A673 (cell line): ENCODE measurements around the gene SGMS1. TPM values are rescaled to one million over a fixed set of nuclear protein-coding genes. Genes with fewer than 3 reads are reported as not detected.
"Not testable (repeated sequence)": the region's sequence is repeated elsewhere in the genome, so short reads cannot be mapped to it uniquely, and the experiment has no call there.

Experiments
- BruUV-seq: library from RNA; stranded (reverse); fragments of 400-500 nt; replicated peaks from 2 replicates; lab custom pipeline; 2021; lab: Mats Ljungman, UMichigan
- CTCF ChIA-PET: fragments of 300-600 bp; sonication (Branson Sonifier 250); formaldehyde crosslinking; loops from one replicate; lab custom pipeline; 2022; ENCODE audit warnings: antibody characterized with exemption; lab: Charles Lee
- POLR2A ChIA-PET: fragments of 300-600 bp; sonication (Branson Sonifier 250); formaldehyde crosslinking; loops from one replicate; lab custom pipeline; 2022; ENCODE audit warnings: antibody characterized with exemption; ENCODE audit not compliant: low non-redundant PET; lab: Charles Lee
- DNase-seq: peaks from one replicate; pipeline ENCODE4 v3.0.0-alpha.2; 2015; ENCODE audit warnings: low spot score
- H3K27ac ChIP-seq: fragments of 200-600 bp; sonication (generic); 2 replicates; pipeline ENCODE4 v1.5.1; 2016; ENCODE audit warnings: mixed run types, low read depth, mild to moderate bottlenecking, mixed read lengths, antibody characterized with exemption, low read length; ENCODE audit not compliant: poor library complexity, severe bottlenecking
- H3K27me3 ChIP-seq: fragments of 200-600 bp; sonication (generic); replicated peaks from 2 replicates; pipeline ENCODE4 v1.6.1; 2017; ENCODE audit warnings: mixed run types, low read depth, mild to moderate bottlenecking, mixed read lengths, antibody characterized with exemption, low read length; ENCODE audit not compliant: insufficient read depth, poor library complexity
- H3K36me3 ChIP-seq: fragments of 200-600 bp; sonication (generic); 2 replicates; pipeline ENCODE4 v1.6.1; 2016; ENCODE audit warnings: mixed run types, mild to moderate bottlenecking, mixed read lengths, antibody characterized with exemption, low read length; ENCODE audit not compliant: insufficient read depth, poor library complexity, severe bottlenecking
- H3K4me1 ChIP-seq: fragments of 200-600 bp; sonication (generic); 2 replicates; pipeline ENCODE4 v1.6.1; 2017; ENCODE audit warnings: mixed run types, mild to moderate bottlenecking, mixed read lengths, antibody characterized with exemption, low read length; ENCODE audit not compliant: insufficient read depth, poor library complexity, severe bottlenecking
- H3K4me3 ChIP-seq: fragments of 200-600 bp; sonication (generic); 2 replicates; pipeline ENCODE4 v1.5.1; 2016; ENCODE audit warnings: low read depth, mixed run types, mild to moderate bottlenecking, mixed read lengths, low read length; ENCODE audit not compliant: poor library complexity, severe bottlenecking
- H3K9me3 ChIP-seq: fragments of 200-600 bp; sonication (generic); 2 replicates; pipeline ENCODE4 v1.6.1; 2016; ENCODE audit warnings: mixed run types, low read depth, mild to moderate bottlenecking, mixed read lengths, antibody characterized with exemption, low read length; ENCODE audit not compliant: poor library complexity, severe bottlenecking
- CTCF ChIP-seq: fragments of 300-800, 200-600 bp; sonication (generic); conservative IDR thresholded peaks from 2 replicates; pipeline ENCODE4 v1.5.1; 2017; ENCODE audit warnings: low read depth, mild to moderate bottlenecking, antibody characterized with exemption, low read length, moderate library complexity, mixed read lengths
- EZH2 ChIP-seq: fragments of 200-600 bp; sonication (generic); IDR thresholded peaks from 2 replicates; pipeline ENCODE4 v1.6.1; 2017; ENCODE audit warnings: borderline replicate concordance, low read depth, mild to moderate bottlenecking, mixed read lengths, antibody characterized with exemption, low read length; ENCODE audit not compliant: poor library complexity, severe bottlenecking
- intact Hi-C: fragments of 100-400 bp; cut with micrococcal nuclease; formaldehyde crosslinking; loops from one replicate; pipeline ENCODE4 v1.10.0; 2022; ENCODE audit not compliant: unreplicated experiment
- total RNA-seq: library from RNA; stranded (reverse); gene quantifications from 2 replicates; pipeline ENCODE4 v1.2.3, GENCODE V29; 2021

Gene SGMS1
- total RNA-seq, 1 experiment from 2014 or later: 13.0 TPM

GRCh38 chr10:50661563-50661962 is 37.8 kb upstream of the SGMS1 start:
- DNase-seq, POLR2A ChIA-PET, intact Hi-C loops, H3K27me3 ChIP-seq, H3K9me3 ChIP-seq, H3K36me3 ChIP-seq, H3K27ac ChIP-seq, H3K4me3 ChIP-seq, H3K4me1 ChIP-seq, BruUV-seq: not testable (repeated sequence)
- CTCF ChIA-PET: interaction anchor here (0.6 kb wide), 1 partner anchor 1173 kb away, joined by 3 read pairs; no protein-coding TSS in a partner anchor

- H3K27me3 ChIP-seq, H3K36me3 ChIP-seq, H3K9me3 ChIP-seq, H3K4me1 ChIP-seq, POLR2A ChIA-PET, intact Hi-C loops: not testable (repeated sequence)
- CTCF ChIA-PET: interaction anchor here (1.3 kb wide), 1 partner anchor 292 kb away, joined by 4 read pairs; no protein-coding TSS in a partner anchor
- peak; percentile 67 for TF ChIP-seq CTCF
- BruUV-seq: TSS peak; percentile 47
- H3K27ac ChIP-seq: peak overlapping the region; percentile 67
- peak; percentile 78 for DNase-seq
- H3K4me3 ChIP-seq: peak overlapping the region; percentile 62
These were observed 36.3 kb upstream of the SGMS1 start for GRCh38 chr10:50659865-50660730.

GRCh38 chr10:50659016-50659864 is 35.5 kb upstream of the SGMS1 start:
- POLR2A ChIA-PET, intact Hi-C loops, H3K36me3 ChIP-seq, H3K9me3 ChIP-seq, H3K27me3 ChIP-seq, H3K4me1 ChIP-seq, BruUV-seq: not testable (repeated sequence)
- Histone ChIP-seq H3K4me3 (peak overlapping the region; percentile 62), H3K27ac (peak overlapping the region; percentile 67)
- peak; percentile 4 for DNase-seq
- CTCF ChIA-PET: interaction anchor here (0.6 to 1.3 kb wide), 2 partner anchors 37 to 291 kb away, joined by 3 to 4 read pairs; no protein-coding TSS in a partner anchor

GRCh38 chr10:50658165-50658564 is 34.4 kb upstream of the SGMS1 start:
- Histone ChIP-seq H3K36me3 (no peaks in the 10 kb centered on the region), H3K27me3 (no peaks in the 10 kb centered on the region), H3K27ac (no peak overlapping the region), H3K4me1 (peaks cover 9% of the 10 kb centered on the region), H3K4me3 (no peak overlapping the region), H3K9me3 (no peaks in the 10 kb centered on the region)
- CTCF ChIA-PET: no interaction called here
- intact Hi-C loops: no loop called here
- BruUV-seq: no TSS peak
- no peak for TF ChIP-seq EZH2
- no peak for TF ChIP-seq CTCF
- POLR2A ChIA-PET: no interaction called here
- DNase-seq: no peak
